ENCODE data around the gene GIGYF2. TPM values are rescaled to one million over a fixed set of nuclear protein-coding genes. Genes with fewer than 3 reads are reported as not detected.

The GIGYF2 gene
- total RNA-seq (10 to 100 TPM; 55.2 to 83.6 (median 69.4) TPM), polyA plus RNA-seq (10 to 100 TPM; 22.1 to 55.9 TPM)
- long read RNA-seq, donor 1, partial matches to known transcripts = 247 of 382 reads
- long read RNA-seq, donor 1, other reads (novel, unspliced or antisense) = 132 of 382 reads
- long read RNA-seq, donor 2, full-length matches to known transcripts = 1 of 17 reads
- long read RNA-seq, donor 2, partial matches to known transcripts = 16 of 17 reads
- long read RNA-seq, donor 2, other reads (novel, unspliced or antisense) = 0 of 17 reads
- long read RNA-seq, donor 3, full-length matches to known transcripts = 23 of 76 reads
- long read RNA-seq, donor 3, partial matches to known transcripts = 17 of 76 reads
- long read RNA-seq, donor 3, other reads (novel, unspliced or antisense) = 36 of 76 reads

DNA sequence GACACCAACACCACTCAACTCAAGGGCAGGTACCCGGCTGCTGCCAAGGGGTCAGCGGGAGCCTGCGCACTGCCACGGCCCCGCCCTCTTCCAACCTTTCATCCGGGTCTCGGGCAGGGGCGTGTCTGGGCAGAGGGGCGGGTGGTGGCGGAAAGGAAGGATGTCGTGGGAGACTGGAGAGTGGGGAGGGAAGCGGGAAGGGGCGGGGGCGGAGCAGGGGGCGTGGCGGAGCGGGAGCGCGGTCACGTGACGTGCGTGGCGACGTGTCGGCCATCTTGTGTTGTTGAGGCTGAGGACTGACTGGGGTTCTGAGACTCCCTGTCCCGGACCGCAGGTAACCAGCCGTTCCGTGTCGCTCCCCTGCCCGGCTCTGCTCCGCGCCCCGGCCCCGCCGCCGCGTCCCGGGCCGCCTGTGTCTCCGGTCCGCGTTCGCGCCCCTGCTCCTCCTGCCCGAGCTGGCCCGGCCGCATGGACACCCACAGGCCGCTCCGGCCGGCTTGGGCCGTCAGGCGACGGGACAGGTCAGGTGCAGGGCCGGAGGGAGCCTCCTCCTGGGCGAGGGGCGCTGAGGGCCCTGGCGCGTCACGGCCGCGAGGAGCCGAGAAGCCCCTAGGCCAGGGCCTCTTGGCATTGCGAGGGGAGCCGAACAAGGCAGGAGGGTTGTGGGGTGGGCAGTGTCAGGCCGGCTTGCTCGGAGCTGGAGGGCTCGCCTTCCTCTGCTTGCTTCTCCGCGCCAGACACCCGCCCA is at the start of gene GIGYF2:
TSS of gene GIGYF2 (plus strand) at position 273 of the 748 bp plus-strand sequence. CDS start 37,867 bp downstream, outside the sequence.
- Histone ChIP-seq H3K36me3 (no peaks in the 10 kb centered on the region), H3K27me3 (no peaks in the 10 kb centered on the region), H3K4me3 (peak within 1 kb of the TSS; percentile 91), H3K9me3 (no peaks in the 10 kb centered on the region), H3K4me1 (ENCODE audit: insufficient read depth) (peaks cover 10% of the 10 kb centered on the region), H3K27ac (peak within 1 kb of the TSS; percentile 88 to 96)
- peak; percentile 96 to 98 (median 97) for DNase-seq
- intact Hi-C loops (cut with DNase I) = no loop called here
- no peak for TF ChIP-seq EP300 (IDR thresholded peaks at IDR 0.05)
- TF ChIP-seq POLR2A (IDR thresholded peaks at IDR 0.05) = peak; percentile 36
- 0 to 1% (median 0%) methylated on average over 52 to 71 of the region's 71 CpGs for WGBS, 3 donors

DNA sequence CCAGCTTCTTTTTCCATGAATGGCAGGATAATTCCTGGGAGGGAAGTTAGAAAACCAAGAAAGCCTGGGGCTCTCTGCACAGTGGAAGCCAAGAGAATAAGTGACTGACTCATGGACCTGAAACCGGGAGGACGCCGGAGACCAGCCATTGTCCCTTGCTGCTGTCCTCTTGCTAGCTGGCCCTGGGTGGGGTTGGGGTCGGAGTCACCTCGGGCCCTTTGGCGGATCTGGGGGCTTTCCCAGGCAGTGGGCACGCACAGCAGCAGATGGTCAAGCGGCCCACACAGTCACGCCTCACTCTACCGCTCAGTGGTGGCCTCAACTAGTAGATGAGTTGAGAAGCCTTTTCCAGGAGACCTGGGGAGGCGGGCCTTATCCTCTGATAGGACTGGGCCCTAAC is 48.1 kb upstream of the GIGYF2 start:
- Histone ChIP-seq H3K9me3 (no peaks in the 10 kb centered on the region), H3K4me3 (no peak overlapping the region), H3K27ac (no peak overlapping the region), H3K4me1 (ENCODE audit: insufficient read depth) (peaks cover 9% of the 10 kb centered on the region), H3K36me3 (no peaks in the 10 kb centered on the region), H3K27me3 (no peaks in the 10 kb centered on the region)
- no peak for DNase-seq
- intact Hi-C loops (cut with DNase I) = no loop called here
- WGBS, 3 donors = 93 to 99% (median 98%) methylated on average over 11 of the region's 11 CpGs
- no peak for TF ChIP-seq POLR2A (IDR thresholded peaks at IDR 0.05)

DNA sequence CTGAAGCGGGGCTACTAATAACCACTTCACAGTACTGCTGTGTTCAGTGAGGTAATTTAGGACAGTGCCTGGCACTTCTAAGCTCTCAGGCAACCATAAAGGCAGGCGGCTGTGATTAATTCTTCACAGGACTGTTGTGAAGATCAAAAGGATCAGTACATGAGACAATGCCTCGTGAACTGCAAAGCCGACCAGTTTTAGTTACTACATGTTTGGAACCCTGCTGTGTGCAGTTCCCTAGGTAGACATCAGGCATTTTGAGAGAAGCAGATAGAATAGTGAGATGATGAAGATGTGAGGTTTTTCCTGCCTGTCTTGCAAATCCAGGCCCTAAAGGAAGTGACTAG is 44.7 kb upstream of the GIGYF2 start:
- no peaks in the 10 kb centered on the region for H3K9me3 ChIP-seq
- H3K4me1 ChIP-seq (ENCODE audit: insufficient read depth) = peaks cover 2% of the 10 kb centered on the region
- intact Hi-C loops (cut with DNase I) = no loop called here
- no peak overlapping the region for H3K27ac ChIP-seq
- no peaks in the 10 kb centered on the region for H3K36me3 ChIP-seq
- TF ChIP-seq POLR2A (IDR thresholded peaks at IDR 0.05) (no peak), EP300 (IDR thresholded peaks at IDR 0.05) (no peak), CTCF (IDR thresholded peaks at IDR 0.05) (no peak)
- no peak for DNase-seq
- WGBS, 3 donors = 82 to 92% (median 88%) methylated on average over 4 of the region's 4 CpGs
- no peak overlapping the region for H3K4me3 ChIP-seq
- H3K27me3 ChIP-seq = no peaks in the 10 kb centered on the region

DNA sequence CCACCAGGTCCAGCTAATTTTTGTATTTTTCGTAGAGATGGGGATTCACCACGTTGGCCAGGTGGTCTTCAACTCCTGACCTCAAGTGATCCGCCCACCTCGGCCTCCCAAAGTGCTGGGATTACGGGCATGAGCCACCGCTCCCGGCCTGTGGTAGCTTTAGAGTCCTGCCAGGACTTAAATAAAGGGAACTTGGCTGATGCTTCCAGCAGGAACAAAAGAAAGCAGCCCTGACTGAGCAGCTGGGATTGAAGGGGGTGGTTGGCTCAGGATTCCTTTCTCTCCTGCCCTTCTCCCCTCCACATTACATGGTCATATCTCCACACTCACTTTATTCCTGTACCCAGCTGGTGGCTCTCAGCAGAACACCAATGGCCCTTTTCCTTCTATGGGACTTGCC is 43.7 kb upstream of the GIGYF2 start:
- WGBS, 3 donors = 83 to 88% (median 84%) methylated on average over 7 of the region's 7 CpGs
- no peak overlapping the region for H3K27ac ChIP-seq
- no peaks in the 10 kb centered on the region for H3K9me3 ChIP-seq
- no peaks in the 10 kb centered on the region for H3K27me3 ChIP-seq
- TF ChIP-seq CTCF (IDR thresholded peaks at IDR 0.05) (no peak), EP300 (IDR thresholded peaks at IDR 0.05) (no peak), POLR2A (IDR thresholded peaks at IDR 0.05) (no peak)
- DNase-seq = no peak
- no peak overlapping the region for H3K4me3 ChIP-seq
- H3K4me1 ChIP-seq (ENCODE audit: insufficient read depth) = peaks cover 2% of the 10 kb centered on the region
- H3K36me3 ChIP-seq = no peaks in the 10 kb centered on the region
- intact Hi-C loops (cut with DNase I) = no loop called here

- DNase-seq = no peak
- Histone ChIP-seq H3K27ac (no peak overlapping the region), H3K27me3 (no peaks in the 10 kb centered on the region), H3K4me1 (ENCODE audit: insufficient read depth) (peaks cover 2% of the 10 kb centered on the region), H3K9me3 (no peaks in the 10 kb centered on the region), H3K4me3 (no peak overlapping the region), H3K36me3 (no peaks in the 10 kb centered on the region)
- intact Hi-C loops (cut with DNase I) = no loop called here
- TF ChIP-seq CTCF (IDR thresholded peaks at IDR 0.05) = no peak
- no peak for TF ChIP-seq POLR2A (IDR thresholded peaks at IDR 0.05)
- no peak for TF ChIP-seq EP300 (IDR thresholded peaks at IDR 0.05)
- WGBS, 3 donors = 83 to 89% (median 88%) methylated on average over 6 of the region's 6 CpGs
Observed at GRCh38 chr2:232655392-232655791, 41.7 kb upstream of the GIGYF2 start.
